GM19463 (cell line): ENCODE data around the gene DGKG.

Source experiments
- ATAC-seq: cut with Tn5 transposase; IDR thresholded peaks from one replicate; pipeline ENCODE4 v1.9.1; 2021; ENCODE audit warnings: mild to moderate bottlenecking, moderate library complexity; ENCODE audit not compliant: unreplicated experiment

The DGKG gene

DNA sequence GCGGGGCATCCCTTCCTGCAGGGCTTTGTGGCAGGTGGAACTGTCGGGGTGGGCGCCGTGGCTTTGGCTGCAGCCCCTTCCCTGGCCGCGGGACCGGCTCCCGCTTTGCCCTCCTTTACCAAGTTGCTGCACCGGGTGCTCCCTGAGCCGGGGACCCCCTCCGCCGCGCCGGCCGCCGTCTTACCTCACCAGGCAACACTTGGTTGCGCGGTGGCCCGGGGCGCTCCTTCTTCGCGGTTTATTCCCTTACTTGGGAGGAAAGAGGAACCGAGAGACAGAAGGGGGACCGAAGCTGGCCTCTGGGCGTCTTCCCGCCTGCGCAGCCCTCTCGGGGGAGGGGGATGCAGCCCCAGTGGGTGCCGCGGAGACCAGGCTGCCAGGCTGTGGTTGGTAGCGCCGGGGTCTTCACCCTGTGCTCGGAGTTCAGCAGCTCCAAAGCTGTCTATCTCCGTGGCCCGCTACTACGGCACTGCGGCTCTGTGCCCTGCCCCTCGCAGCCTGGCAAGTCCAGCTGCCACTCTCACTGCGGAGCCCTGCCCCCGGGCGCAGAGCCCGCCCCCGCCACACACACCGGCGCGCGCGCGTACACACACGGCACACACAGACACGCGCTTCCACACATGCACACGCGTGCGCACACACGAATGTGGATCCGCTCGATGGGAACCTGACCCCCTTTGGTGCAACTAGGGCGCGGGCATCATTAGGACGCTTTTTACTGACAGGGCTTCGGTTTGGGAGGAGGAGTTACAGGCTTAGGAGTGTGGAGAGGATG, at the start of gene DGKG:
TSS of gene DGKG (minus strand) at position 473 of the 775 bp plus-strand sequence. CDS start 41,775 bp downstream, outside the sequence.
- peak; percentile 70 for ATAC-seq

- ATAC-seq: no peak
Observed at GRCh38 chr3:186411089-186411488, 49.1 kb upstream of the DGKG start.

DNA sequence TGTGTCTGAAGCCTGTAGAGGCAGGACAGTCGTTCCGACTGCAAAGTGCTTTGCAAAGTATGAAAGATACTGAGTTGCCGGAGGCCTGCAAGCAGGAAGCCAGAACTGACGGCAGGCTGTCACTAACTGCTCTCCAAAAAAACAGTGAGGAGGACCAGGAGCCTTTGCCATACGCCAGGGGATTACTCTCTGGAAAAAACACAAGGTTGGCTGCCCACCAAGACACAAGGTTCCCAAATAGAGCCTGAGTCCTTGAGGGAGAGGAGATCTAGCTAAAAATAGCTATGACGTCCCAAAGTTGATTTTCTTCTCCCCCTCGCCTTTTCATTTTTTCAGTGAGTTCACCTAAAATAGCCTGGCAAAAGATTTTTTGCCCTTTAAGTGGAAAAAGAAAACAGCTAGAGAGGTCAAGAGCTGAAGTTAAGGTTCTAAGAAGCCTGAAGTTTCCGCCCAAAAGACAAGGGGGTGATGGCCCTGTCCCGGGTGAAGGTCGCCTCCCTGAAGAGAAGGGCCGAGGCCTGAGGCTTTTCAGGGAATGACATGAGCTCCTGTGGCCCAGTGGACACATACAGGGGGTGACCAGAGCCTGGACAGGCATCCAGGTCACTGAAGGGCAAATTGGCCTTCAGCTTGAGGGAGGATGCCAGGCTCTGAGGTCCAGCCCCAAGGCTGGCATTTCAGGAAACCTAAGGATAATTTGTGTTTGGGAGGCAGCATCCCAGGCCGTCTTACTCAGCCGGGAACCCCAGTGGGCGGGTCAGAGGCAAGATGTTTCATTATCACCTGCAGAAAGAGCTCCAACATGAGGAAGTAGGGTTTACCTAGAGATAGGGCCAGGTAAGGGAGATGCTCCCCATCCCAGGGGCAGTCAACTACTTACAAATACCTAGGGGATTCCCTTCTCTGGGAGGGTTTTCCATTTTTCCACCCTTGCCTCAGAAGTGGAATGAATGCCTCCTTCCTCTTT, 44.9 kb upstream of the DGKG start:
- no peak for ATAC-seq

DNA sequence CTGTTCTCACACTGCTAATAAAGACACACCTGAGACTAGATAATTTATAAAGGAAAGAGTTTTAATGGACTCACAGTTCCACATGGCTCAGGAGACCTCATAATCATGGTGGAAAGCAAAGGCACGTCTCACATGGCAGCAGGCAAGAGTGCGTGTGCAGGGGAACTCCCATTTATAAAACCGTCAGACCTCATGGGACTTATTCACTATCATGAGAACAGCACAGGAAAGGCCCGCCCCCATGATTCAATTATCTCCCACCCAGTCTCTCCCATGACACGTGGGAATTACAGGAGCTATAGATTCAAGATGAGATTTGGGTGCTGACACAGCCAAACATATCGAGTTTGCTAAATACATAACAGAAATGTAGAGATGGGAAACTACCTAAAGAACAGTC, 39.5 kb upstream of the DGKG start:
- no peak for ATAC-seq

- ATAC-seq: no peak
Observed at GRCh38 chr3:186400662-186401061, 38.6 kb upstream of the DGKG start.

DNA sequence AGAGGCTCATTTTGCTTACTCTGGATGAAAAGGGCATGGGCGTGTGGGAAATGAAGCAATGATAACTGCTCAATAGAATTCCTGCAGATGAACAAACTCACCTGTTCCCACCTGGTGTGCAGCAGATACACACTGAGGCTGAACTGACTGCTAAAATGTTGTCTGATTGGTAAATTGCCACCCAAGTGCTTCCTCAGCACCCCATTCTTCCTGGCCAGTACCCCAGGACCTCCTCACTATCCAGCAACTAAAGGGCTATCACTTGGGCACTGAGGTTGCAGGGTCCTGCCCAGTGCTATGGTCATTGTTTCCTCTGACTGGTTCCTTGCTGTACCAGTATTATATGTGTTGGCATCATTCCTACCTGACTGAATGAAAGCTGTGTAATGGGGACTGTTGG, 38.0 kb upstream of the DGKG start:
- no peak for ATAC-seq

DNA sequence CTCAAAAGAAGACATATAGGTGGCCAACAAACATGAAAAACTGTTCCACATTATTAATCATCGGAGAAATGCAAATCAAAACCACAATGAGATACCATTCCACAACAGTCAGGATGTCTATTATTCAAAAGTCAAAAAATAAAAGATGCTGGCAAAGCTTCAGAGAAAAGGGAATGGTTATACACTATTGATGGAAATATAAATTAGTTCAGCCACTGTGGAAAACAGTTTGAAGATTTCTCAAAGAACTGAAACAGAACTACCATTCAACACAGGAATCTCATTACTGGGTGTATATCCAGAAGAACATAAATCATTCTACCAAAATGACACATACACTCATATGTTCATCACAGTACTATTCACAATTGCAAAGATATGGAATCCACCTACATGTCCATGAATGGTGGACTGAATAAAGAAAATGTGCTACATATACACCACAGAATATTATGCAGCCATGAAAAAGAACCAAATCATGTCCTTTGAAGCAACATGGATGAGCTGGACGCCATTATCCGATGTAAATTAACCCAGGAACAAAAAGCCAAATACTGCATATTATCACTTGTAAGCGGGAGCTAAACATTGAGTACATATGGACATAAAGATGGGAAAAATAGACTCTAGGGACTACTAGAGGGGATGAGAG, 32.7 kb upstream of the DGKG start:
- ATAC-seq: no peak

DNA sequence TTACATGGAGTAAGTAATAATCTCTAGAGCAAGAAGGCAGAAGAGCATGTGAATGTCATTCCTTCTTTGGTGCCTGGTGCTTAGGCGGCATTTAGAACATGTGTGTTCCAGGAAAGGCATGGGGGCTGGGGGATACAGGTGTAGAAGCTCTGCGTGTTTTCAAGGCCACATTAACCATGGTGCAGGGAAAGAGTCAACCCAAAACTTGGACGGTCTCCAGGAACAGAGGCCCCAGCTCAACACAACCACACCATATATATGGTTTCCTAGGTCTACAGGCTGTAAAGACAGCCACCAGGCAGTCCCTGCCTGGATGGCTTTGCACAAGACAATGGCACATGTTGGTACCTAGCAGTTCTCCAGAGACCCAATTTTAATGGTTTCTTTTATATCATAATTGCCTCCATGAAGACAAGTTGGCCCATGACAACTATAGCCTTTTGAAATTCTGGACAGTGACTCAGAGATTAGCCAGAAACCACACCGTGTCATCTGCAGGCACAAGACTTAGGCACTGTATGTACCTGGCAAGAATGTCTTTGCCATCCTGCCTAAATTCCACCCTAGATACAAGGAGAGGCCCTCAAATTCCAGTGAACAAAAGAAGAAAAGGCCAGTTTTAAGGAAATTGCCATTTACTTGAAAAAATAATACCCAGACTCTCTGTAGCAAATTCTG, 25.0 kb upstream of the DGKG start:
- ATAC-seq: no peak

GRCh38 chr3:186385856-186386602, 24.0 kb upstream of the DGKG start:
- ATAC-seq: no peak

DNA sequence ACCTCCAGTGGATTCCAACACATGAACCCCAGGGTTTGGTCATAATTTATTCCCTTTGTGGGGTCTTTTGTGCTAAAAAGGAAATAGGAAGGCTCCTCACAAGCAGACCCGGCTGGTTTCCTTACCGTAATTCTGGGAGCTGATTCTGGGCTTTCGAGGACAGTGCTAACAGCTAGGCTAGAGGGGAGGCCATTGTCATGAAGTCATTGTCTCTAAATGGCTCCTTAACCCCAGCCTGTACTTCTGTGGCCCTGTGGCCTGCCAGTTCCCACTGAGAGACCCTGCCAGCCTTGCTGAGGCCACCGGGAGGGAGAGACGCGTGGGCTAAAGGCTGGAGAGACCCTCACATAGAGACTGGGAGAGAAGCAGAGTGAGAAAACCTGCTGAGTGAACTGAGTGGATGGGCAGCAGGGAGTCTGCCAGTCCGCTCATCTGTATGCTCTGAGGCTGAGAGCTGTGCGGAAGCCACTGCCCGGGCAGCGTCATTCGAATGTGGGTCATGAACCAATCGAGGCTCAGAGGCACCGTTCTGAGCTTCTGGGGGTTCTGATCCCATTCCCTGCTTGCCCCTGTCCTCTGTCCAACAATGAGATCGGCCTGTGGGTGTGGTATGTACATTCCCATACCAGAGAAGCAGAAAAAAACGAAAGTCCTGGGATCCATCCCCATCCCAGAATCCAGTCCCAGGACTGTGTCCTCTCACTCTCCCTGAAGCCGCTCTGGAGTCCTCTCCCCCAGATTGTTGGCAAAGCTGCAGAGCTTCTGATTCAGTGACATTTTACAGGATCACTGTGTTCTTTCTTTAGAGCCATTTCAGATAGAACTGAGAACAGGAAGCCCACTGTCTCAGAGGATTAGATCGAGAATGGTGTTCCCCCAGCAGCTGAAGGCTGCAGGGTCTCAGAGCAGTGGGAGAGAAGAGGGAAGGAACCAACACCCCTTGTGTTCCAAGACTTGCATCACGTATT, 21.3 kb upstream of the DGKG start:
- ATAC-seq: no peak

- peak; percentile 60 for ATAC-seq
Observed at GRCh38 chr3:186382217-186382885, 20.3 kb upstream of the DGKG start.

DNA sequence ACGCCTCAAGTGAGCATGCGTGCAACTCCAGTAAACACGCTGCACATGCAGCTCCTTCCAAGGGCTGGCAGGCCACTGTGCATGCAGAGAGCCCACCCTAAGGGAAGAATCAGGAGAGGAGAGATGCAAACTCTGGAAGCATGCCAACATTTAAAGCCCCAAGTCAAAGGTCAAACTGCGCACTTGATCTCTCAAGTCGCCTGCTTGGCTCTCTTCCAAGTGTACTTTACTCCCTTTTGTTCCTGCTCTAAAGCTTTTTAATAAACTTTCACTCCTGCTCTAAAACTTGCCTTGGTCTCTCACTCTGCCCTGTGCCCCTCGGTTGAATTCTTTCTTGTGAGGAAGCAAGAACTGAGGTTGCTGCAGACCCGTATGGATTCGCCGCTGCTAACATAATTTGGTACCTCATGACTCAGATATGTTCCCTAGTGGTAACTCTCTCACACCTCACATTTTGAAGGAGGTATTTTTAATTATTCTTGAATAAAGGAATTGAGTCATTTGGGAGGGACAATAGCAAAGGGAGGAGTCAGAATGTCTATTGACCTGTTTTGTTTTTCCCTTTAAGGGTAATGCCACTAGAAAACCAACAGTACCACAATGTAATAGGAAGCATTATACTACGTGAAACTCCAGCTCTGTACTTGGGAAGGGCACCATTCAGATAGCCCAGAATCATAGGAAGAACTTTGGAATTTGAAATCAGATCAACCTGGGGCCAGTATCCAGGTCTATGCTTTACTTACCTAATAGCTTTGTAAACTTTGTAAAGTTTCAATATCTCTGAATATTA, 19.6 kb upstream of the DGKG start:
- ATAC-seq: peak; percentile 4

DNA sequence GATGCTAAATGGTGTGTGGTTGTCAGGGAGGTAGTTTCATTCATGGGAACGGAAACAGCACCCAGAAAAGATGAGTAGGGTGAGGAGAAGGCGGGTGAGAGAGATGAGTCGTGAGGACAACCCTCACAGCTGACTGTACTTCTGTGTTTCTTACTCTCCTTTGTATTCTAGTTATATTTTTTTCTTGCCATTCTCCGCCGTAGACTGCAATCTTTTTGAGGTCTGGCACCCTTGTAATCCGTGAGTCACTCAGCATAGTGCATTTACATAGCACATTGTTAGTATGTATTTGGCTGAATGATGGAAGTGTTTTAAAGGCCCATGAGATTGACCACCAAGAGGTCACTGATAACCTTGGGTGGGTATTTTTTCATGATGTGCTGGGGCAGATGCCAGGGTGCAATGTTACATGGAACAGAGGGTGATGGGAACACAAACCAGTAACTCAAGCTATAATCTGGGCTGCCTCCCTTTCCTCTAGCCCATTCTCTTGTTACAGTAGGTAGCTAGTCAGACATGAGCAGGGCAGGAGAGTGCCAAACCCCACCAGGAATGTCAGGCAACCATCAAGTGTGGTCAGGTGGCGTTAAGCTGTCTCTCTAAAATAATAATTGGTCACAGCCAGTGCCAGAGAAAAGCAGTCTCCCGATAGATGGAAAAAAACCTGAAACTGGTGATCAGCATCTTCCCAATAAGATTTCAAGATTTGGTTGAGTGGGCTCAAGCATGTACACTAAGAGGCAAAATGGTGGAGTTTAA, 18.8 kb upstream of the DGKG start:
- no peak for ATAC-seq

- ATAC-seq: no peak
Observed at GRCh38 chr3:186375443-186375842, 13.4 kb upstream of the DGKG start.

GRCh38 chr3:186374376-186374775, 12.3 kb upstream of the DGKG start:
- no peak for ATAC-seq

- no peak for ATAC-seq
Observed at GRCh38 chr3:186369217-186369616, 7.2 kb upstream of the DGKG start.

- ATAC-seq: no peak
Observed at GRCh38 chr3:186368717-186369116, 6.7 kb upstream of the DGKG start.
